ENCODE results near the gene EXOSC1.

DNA sequence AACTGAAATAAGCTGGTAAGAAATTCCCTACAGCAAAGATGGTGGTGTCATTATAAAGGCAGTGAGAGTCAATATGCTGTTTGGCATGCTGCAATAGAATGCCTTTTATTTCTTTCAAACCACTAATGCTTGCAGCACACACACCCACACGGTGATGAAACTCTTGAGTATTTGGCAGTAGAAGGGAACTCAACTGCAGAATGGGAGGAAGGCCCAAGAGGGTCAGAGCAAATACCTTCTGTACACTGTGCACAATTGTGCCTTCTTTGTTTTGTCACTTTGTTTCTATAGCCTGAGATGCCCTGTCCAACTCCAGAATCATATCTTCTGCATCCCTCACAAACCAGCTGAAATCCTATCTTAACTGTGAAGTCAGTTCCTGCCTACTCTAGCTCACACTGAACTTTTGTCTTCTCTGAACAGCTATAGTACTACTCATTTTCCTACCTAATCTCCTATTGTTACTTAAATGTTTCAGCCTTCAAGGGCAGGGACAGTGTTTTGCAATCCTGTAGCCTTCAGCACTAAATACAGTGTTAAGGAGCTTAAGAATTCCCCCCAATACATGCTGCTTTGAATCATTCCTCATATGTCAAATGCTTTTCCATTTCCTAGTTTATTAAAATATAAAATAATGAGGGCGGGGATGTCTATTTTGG, 30.3 kb upstream of the EXOSC1 start:
- TF ChIP-seq, protein P1, sequence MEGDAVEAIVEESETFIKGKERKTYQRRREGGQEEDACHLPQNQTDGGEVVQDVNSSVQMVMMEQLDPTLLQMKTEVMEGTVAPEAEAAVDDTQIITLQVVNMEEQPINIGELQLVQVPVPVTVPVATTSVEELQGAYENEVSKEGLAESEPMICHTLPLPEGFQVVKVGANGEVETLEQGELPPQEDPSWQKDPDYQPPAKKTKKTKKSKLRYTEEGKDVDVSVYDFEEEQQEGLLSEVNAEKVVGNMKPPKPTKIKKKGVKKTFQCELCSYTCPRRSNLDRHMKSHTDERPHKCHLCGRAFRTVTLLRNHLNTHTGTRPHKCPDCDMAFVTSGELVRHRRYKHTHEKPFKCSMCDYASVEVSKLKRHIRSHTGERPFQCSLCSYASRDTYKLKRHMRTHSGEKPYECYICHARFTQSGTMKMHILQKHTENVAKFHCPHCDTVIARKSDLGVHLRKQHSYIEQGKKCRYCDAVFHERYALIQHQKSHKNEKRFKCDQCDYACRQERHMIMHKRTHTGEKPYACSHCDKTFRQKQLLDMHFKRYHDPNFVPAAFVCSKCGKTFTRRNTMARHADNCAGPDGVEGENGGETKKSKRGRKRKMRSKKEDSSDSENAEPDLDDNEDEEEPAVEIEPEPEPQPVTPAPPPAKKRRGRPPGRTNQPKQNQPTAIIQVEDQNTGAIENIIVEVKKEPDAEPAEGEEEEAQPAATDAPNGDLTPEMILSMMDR (IDR thresholded peaks at IDR 0.05), result no peak
- no peak for TF ChIP-seq EZH2 (IDR thresholded peaks at IDR 0.05; ENCODE audit: borderline replicate concordance, insufficient read depth, low read depth, low read length, poor library complexity, severe bottlenecking)
